HEK293 (cell line): ENCODE results near the gene LMNTD2.

Experiments used
- AEBP2 ChIP-seq: fragments of 450-650 bp; formaldehyde crosslinking; IDR thresholded peaks from 2 replicates; pipeline ENCODE4 v1.5.1; 2016; ENCODE audit warnings: missing biosample characterization, missing genetic modification characterization, borderline replicate concordance
- BCL11A ChIP-seq: fragments of 450-650 bp; formaldehyde crosslinking; IDR thresholded peaks from 2 replicates; pipeline ENCODE4 v1.5.1; 2016; ENCODE audit warnings: low read depth, missing biosample characterization, missing genetic modification characterization
- KLF10 ChIP-seq: fragments of 450-650 bp; IDR thresholded peaks from 2 replicates; pipeline ENCODE4 v1.5.1; 2018; ENCODE audit warnings: missing biosample characterization, mild to moderate bottlenecking, missing genetic modification characterization
- KLF16 ChIP-seq: fragments of 450-650 bp; formaldehyde crosslinking; IDR thresholded peaks from 2 replicates; pipeline ENCODE4 v1.5.1; 2017; ENCODE audit warnings: missing biosample characterization, missing genetic modification characterization
- OVOL3 ChIP-seq: fragments of 450-650 bp; formaldehyde crosslinking; IDR thresholded peaks from 2 replicates; pipeline ENCODE4 v1.5.1; 2016; ENCODE audit warnings: missing biosample characterization, missing genetic modification characterization
- PRDM10 ChIP-seq: fragments of 450-650 bp; formaldehyde crosslinking; IDR thresholded peaks from 2 replicates; pipeline ENCODE4 v1.5.1; 2016; ENCODE audit warnings: missing biosample characterization, missing genetic modification characterization
- REST ChIP-seq: fragments of 450-650 bp; formaldehyde crosslinking; IDR thresholded peaks from 2 replicates; pipeline ENCODE4 v1.5.1; 2016; ENCODE audit warnings: missing biosample characterization, missing genetic modification characterization
- SCRT2 ChIP-seq: fragments of 450-650 bp; formaldehyde crosslinking; IDR thresholded peaks from 2 replicates; pipeline ENCODE4 v1.5.1; 2016; ENCODE audit warnings: missing biosample characterization, missing genetic modification characterization
- ZBTB48 ChIP-seq: fragments of 450-650 bp; formaldehyde crosslinking; IDR thresholded peaks from 2 replicates; pipeline ENCODE4 v1.5.1; 2016; ENCODE audit warnings: missing biosample characterization, missing genetic modification characterization
- ZIC2 ChIP-seq: fragments of 450-650 bp; formaldehyde crosslinking; IDR thresholded peaks from 2 replicates; pipeline ENCODE4 v1.5.1; 2016; ENCODE audit warnings: missing biosample characterization, missing genetic modification characterization
- ZNF132 ChIP-seq: fragments of 450-650 bp; formaldehyde crosslinking; IDR thresholded peaks from 2 replicates; pipeline ENCODE4 v1.5.1; 2017; ENCODE audit warnings: missing biosample characterization, missing genetic modification characterization, borderline replicate concordance
- ZNF169 ChIP-seq: fragments of 450-650 bp; formaldehyde crosslinking; IDR thresholded peaks from 2 replicates; pipeline ENCODE4 v1.5.1; 2016; ENCODE audit warnings: missing biosample characterization, missing genetic modification characterization
- ZNF2 ChIP-seq: fragments of 450-650 bp; formaldehyde crosslinking; IDR thresholded peaks from 2 replicates; pipeline ENCODE4 v1.5.1; 2016; ENCODE audit warnings: missing biosample characterization, missing genetic modification characterization
- ZNF214 ChIP-seq: fragments of 450-650 bp; formaldehyde crosslinking; IDR thresholded peaks from 2 replicates; pipeline ENCODE4 v1.5.1; 2017; ENCODE audit warnings: missing biosample characterization, mild to moderate bottlenecking, missing genetic modification characterization, borderline replicate concordance
- ZNF248 ChIP-seq: fragments of 450-650 bp; formaldehyde crosslinking; IDR thresholded peaks from 2 replicates; pipeline ENCODE4 v1.5.1; 2017; ENCODE audit warnings: missing biosample characterization, missing genetic modification characterization
- ZNF266 ChIP-seq: fragments of 450-650 bp; formaldehyde crosslinking; IDR thresholded peaks from 2 replicates; pipeline ENCODE4 v1.5.1; 2016; ENCODE audit warnings: missing biosample characterization, missing genetic modification characterization, low read depth
- ZNF311 ChIP-seq: fragments of 450-650 bp; formaldehyde crosslinking; IDR thresholded peaks from 2 replicates; pipeline ENCODE4 v1.5.1; 2017; ENCODE audit warnings: missing biosample characterization, missing genetic modification characterization, borderline replicate concordance
- ZNF324 ChIP-seq: fragments of 450-650 bp; formaldehyde crosslinking; IDR thresholded peaks from 2 replicates; pipeline ENCODE4 v1.5.1; 2016; ENCODE audit warnings: missing biosample characterization, missing genetic modification characterization
- ZNF354C ChIP-seq: fragments of 450-650 bp; formaldehyde crosslinking; IDR thresholded peaks from 2 replicates; pipeline ENCODE4 v1.5.1; 2016; ENCODE audit warnings: missing biosample characterization, missing genetic modification characterization, low read depth, borderline replicate concordance
- ZNF366 ChIP-seq: fragments of 450-650 bp; formaldehyde crosslinking; conservative IDR thresholded peaks from 2 replicates; pipeline ENCODE4 v1.5.1; 2016; ENCODE audit warnings: missing biosample characterization, missing genetic modification characterization
- ZNF404 ChIP-seq: fragments of 450-650 bp; formaldehyde crosslinking; IDR thresholded peaks from 2 replicates; pipeline ENCODE4 v1.5.1; 2017; ENCODE audit warnings: missing biosample characterization, missing genetic modification characterization
- ZNF416 ChIP-seq: fragments of 450-650 bp; formaldehyde crosslinking; IDR thresholded peaks from 2 replicates; pipeline ENCODE4 v1.5.1; 2016; ENCODE audit warnings: missing biosample characterization, missing genetic modification characterization
- ZNF423 ChIP-seq: fragments of 450-650 bp; formaldehyde crosslinking; IDR thresholded peaks from 2 replicates; pipeline ENCODE4 v1.5.1; 2016; ENCODE audit warnings: missing biosample characterization, missing genetic modification characterization
- ZNF433 ChIP-seq: fragments of 450-650 bp; formaldehyde crosslinking; IDR thresholded peaks from 2 replicates; pipeline ENCODE4 v1.5.1; 2016; ENCODE audit warnings: missing biosample characterization, missing genetic modification characterization, low read depth
- ZNF473 ChIP-seq: fragments of 450-650 bp; formaldehyde crosslinking; IDR thresholded peaks from 2 replicates; pipeline ENCODE4 v1.5.1; 2017; ENCODE audit warnings: missing biosample characterization, missing genetic modification characterization
- ZNF660 ChIP-seq: fragments of 450-650 bp; IDR thresholded peaks from 2 replicates; pipeline ENCODE4 v1.5.1; 2018; ENCODE audit warnings: missing biosample characterization, mild to moderate bottlenecking, missing genetic modification characterization
- ZNF664 ChIP-seq: fragments of 450-650 bp; formaldehyde crosslinking; IDR thresholded peaks from 2 replicates; pipeline ENCODE4 v1.5.1; 2016; ENCODE audit warnings: missing biosample characterization, missing genetic modification characterization
- ZNF670 ChIP-seq: fragments of 450-650 bp; formaldehyde crosslinking; IDR thresholded peaks from 2 replicates; pipeline ENCODE4 v1.5.1; 2016; ENCODE audit warnings: missing biosample characterization, missing genetic modification characterization, low read depth
- ZNF768 ChIP-seq: fragments of 450-650 bp; formaldehyde crosslinking; IDR thresholded peaks from 2 replicates; pipeline ENCODE4 v1.5.1; 2018; ENCODE audit warnings: missing biosample characterization, mild to moderate bottlenecking, missing genetic modification characterization
- ZNF785 ChIP-seq: fragments of 450-650 bp; formaldehyde crosslinking; IDR thresholded peaks from 2 replicates; pipeline ENCODE4 v1.5.1; 2016; ENCODE audit warnings: missing biosample characterization, missing genetic modification characterization
- ZNF792 ChIP-seq: fragments of 450-650 bp; formaldehyde crosslinking; IDR thresholded peaks from 2 replicates; pipeline ENCODE4 v1.5.1; 2016; ENCODE audit warnings: missing biosample characterization, missing genetic modification characterization
- ZNF830 ChIP-seq: fragments of 450-650 bp; IDR thresholded peaks from 2 replicates; pipeline ENCODE4 v1.5.0; 2018; ENCODE audit warnings: missing biosample characterization, missing genetic modification characterization, low read depth, mild to moderate bottlenecking, moderate library complexity
- ZNF837 ChIP-seq: fragments of 450-650 bp; formaldehyde crosslinking; IDR thresholded peaks from 2 replicates; pipeline ENCODE4 v1.5.1; 2016; ENCODE audit warnings: missing biosample characterization, missing genetic modification characterization
- ZSCAN16 ChIP-seq: fragments of 450-650 bp; formaldehyde crosslinking; IDR thresholded peaks from 2 replicates; pipeline ENCODE4 v1.5.1; 2016; ENCODE audit warnings: missing biosample characterization, missing genetic modification characterization

Gene LMNTD2

GRCh38 chr11:518463-519202, 41.9 kb downstream of the LMNTD2 start (continued):
- TF ChIP-seq AEBP2 (tag by site-specific recombination) (no peak), ZNF660 (peak; percentile 94), ZNF248 (tag by site-specific recombination) (no peak), ZSCAN16 (tag by site-specific recombination) (no peak), ZNF354C (tag by site-specific recombination) (no peak), ZNF785 (no peak), ZNF830 (tag by site-specific recombination) (no peak), ZNF132 (tag by site-specific recombination) (no peak), ZNF473 (tag by site-specific recombination) (no peak), ZNF423 (no peak), ZBTB48 (tag by site-specific recombination) (no peak), ZNF837 (tag by site-specific recombination) (no peak), ZNF266 (tag by site-specific recombination) (no peak), ZNF416 (tag by site-specific recombination) (no peak), ZNF768 (tag by site-specific recombination) (no peak), SCRT2 (0 out of 2 replicates have a peak, but pooled peaks have one; percentile 26), BCL11A (tag by site-specific recombination) (0 out of 2 replicates have a peak, but pooled peaks have one; percentile 34), ZNF404 (tag by site-specific recombination) (no peak), ZNF366 (no peak), KLF16 (tag by site-specific recombination) (no peak), ZNF792 (no peak), ZNF664 (no peak), OVOL3 (tag by site-specific recombination) (no peak), ZNF2 (tag by site-specific recombination) (no peak), ZNF433 (tag by site-specific recombination) (no peak), REST (no peak), ZNF311 (tag by site-specific recombination) (no peak), ZNF169 (no peak), ZIC2 (tag by site-specific recombination) (peak; percentile 43), KLF10 (peak; percentile 87), ZNF324 (no peak; the same call in 1 of the 2 replicates), PRDM10 (0 out of 2 replicates have a peak, but pooled peaks have one; percentile 14), ZNF670 (tag by site-specific recombination) (no peak), ZNF214 (tag by site-specific recombination) (no peak)
